Kidney (tissue), 14 donors: ENCODE data around the gene ZBTB7C. TPM values are rescaled to one million over a fixed set of nuclear protein-coding genes. Genes with fewer than 3 reads are reported as not detected.

Experiments used
- DNase-seq, 5 donors: peaks; one replicate each; pipeline ENCODE4 v3.0.0-alpha.2; 2013 to 2020
- FAIRE-seq: peaks from 2 replicates; lab custom pipeline; 2012; peaks lifted over from hg19 to GRCh38; lab: Jason Lieb, UNC
- H3K27ac ChIP-seq, 2 donors: one replicate each; pipeline ENCODE4 v1.7.0; 2013; ENCODE audit warnings: low read depth in 2 of 2, low read length in 2 of 2, inconsistent platforms in 1 of 2
- H3K27me3 ChIP-seq: one replicate; pipeline ENCODE4 v1.7.1; 2013; ENCODE audit warnings: low read length, inconsistent platforms; ENCODE audit not compliant: control insufficient read depth, insufficient read depth
- H3K36me3 ChIP-seq, 3 donors: one replicate each; pipeline versions ENCODE4 v1.7.0 to v1.7.1; 2013; ENCODE audit warnings: low read length in 3 of 3, control low read depth in 1 of 3, inconsistent platforms in 1 of 3; ENCODE audit not compliant: insufficient read depth in 3 of 3, control insufficient read depth in 2 of 3
- H3K4me1 ChIP-seq, 3 donors: one replicate each; pipeline versions ENCODE4 v1.7.0 to v1.7.1; 2013; ENCODE audit warnings: low read length in 3 of 3, inconsistent platforms in 1 of 3, low read depth in 1 of 3; ENCODE audit not compliant: control insufficient read depth in 2 of 3, insufficient read depth in 2 of 3
- H3K4me3 ChIP-seq, 3 donors: one replicate each; pipeline versions ENCODE4 v1.7.0 to v1.8.1; 2013; ENCODE audit warnings: low read length in 3 of 3, control low read depth in 1 of 3, inconsistent platforms in 1 of 3
- H3K9ac ChIP-seq, 3 donors: one replicate each; pipeline versions ENCODE4 v1.7.0 to v1.7.1; 2013; ENCODE audit warnings: low read length in 3 of 3, control low read depth in 1 of 3, inconsistent platforms in 1 of 3
- H3K9me3 ChIP-seq, 3 donors: one replicate each; pipeline versions ENCODE4 v1.7.0 to v1.7.1; 2013; ENCODE audit warnings: low read length in 3 of 3, control low read depth in 1 of 3, inconsistent platforms in 1 of 3; ENCODE audit not compliant: control insufficient read depth in 2 of 3, insufficient read depth in 1 of 3
- CTCF ChIP-seq: IDR thresholded peaks from 3 replicates; pipeline ENCODE4 v1.5.1; 2012; ENCODE audit warnings: mild to moderate bottlenecking, moderate library complexity, borderline replicate concordance; ENCODE audit not compliant: insufficient read depth; ENCODE audit errors: extremely low read depth
- intact Hi-C: fragments of 100-400 bp; cut with DNase I; formaldehyde crosslinking; loops from one replicate; pipeline ENCODE4 v1.11.1; 2022
- polyA plus RNA-seq: library from polyadenylated mRNA; stranded (reverse); fragments of 350-450 nt; fragmentation: Illumina TruSeq; extraction: RNeasy Lipid Tissue Mini Kit (QIAGEN cat#74804); gene quantifications from one replicate; pipeline ENCODE4 v1.2.3, GENCODE V29; 2014; ENCODE audit warnings: low read depth, low replicate concordance; ENCODE audit not compliant: insufficient read depth
- total RNA-seq: library from RNA; stranded (reverse); fragmentation: NEBNext Ultra II Directional; extraction: Animal tissue kit (Norgen Biotek cat#: 25700); gene quantifications from one replicate; pipeline ENCODE4 v1.2.1, GENCODE V29; 2021
- donor health status: control.
- donor health status: control.
- donor health status: control.
- donor health status: control.
- donor health status: control.
- donor health status: DM: yes; HTN: yes; CAD: no.
- donor health status: Normal renal cell carcinoma (clear cell type).

Gene ZBTB7C
- total and polyA plus RNA-seq, 2 donors from 2014 or later, result 1.8 to 13.8 TPM

GRCh38 chr18:48455555-48456478, 46.6 kb upstream of the ZBTB7C start:
- Histone ChIP-seq H3K9ac (no peak overlapping the region), H3K9me3 (no peaks in the 10 kb centered on the region), H3K4me1 (peaks cover 10 to 36% (median 35%) of the 10 kb centered on the region in 3 donors), H3K4me3 (no peak overlapping the region), H3K36me3 (no peaks in the 10 kb centered on the region), H3K27me3 (no peaks in the 10 kb centered on the region), H3K27ac (peak overlapping the region; percentile 38 to 73)
- intact Hi-C loops, result no loop called here
- TF ChIP-seq CTCF, result no peak
- DNase-seq, result peak; percentile 47 to 72 (median 68)
- no peak for FAIRE-seq

GRCh38 chr18:48454261-48454757, 45.1 kb upstream of the ZBTB7C start:
- TF ChIP-seq CTCF, result no peak
- DNase-seq, result peak in 4 of 5 donors; percentile 59 to 78 (median 66)
- H3K27ac ChIP-seq, result peak overlapping the region; percentile 89 to 92

DNA sequence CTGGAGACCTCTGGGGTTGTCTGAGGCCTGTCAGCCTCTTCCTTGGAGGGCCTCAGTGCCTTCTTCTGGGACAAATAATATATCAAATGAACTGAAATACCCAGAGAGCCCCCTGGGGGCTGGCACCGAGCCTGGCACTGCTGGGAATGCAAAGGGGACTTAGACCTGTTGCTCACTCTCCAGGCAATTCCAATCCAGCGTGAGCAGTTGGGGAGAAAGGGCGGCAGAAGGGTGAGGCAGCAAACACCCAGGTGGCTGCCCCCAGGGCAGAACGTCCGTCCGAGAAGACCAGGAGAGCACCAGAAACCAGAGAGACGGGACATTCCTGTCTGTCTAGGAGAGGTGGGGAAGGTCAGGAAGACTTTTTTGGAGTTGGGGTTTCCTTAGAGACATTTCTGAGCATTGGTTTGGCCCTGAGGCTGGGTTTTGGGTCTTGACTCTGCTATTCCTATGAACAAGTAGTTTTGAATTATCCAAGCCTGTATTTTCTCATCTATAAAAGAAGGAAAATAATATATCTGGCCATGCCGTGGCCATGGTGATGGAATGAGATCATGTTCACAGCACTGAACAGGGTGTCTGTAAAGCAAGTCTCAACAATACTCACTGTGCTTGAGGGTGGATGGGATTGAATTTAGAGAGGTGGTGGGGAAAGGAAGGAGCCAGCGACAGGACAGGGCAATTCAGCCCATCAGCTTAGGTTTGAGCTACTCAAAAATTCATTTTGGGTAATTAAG, 44.3 kb upstream of the ZBTB7C start:
- no peak overlapping the region for H3K4me3 ChIP-seq
- peak in 1 of 5 donors; percentile 11 for DNase-seq
- no peaks in the 10 kb centered on the region for H3K9me3 ChIP-seq
- no peaks in the 10 kb centered on the region for H3K27me3 ChIP-seq
- FAIRE-seq, result no peak
- H3K36me3 ChIP-seq, result no peaks in the 10 kb centered on the region
- H3K4me1 ChIP-seq, result peaks cover 10 to 36% (median 35%) of the 10 kb centered on the region in 3 donors
- TF ChIP-seq CTCF, result no peak
- peak overlapping the region; percentile 89 to 92 for H3K27ac ChIP-seq
- intact Hi-C loops, result no loop called here
- H3K9ac ChIP-seq, result peak overlapping the region in 1 of 3 donors; percentile 42

More at GRCh38 chr18:48454261-48454757, 45.1 kb upstream of the ZBTB7C start:
- Histone ChIP-seq H3K4me3 (peak overlapping the region in 1 of 3 donors; percentile 26), H3K9me3 (no peaks in the 10 kb centered on the region), H3K27me3 (no peaks in the 10 kb centered on the region), H3K9ac (peak overlapping the region in 1 of 3 donors; percentile 31), H3K4me1 (peaks cover 10 to 36% (median 35%) of the 10 kb centered on the region in 3 donors), H3K36me3 (no peaks in the 10 kb centered on the region)
- no peak for FAIRE-seq
- intact Hi-C loops, result no loop called here
